Caki2 (cell line): Measurements from ENCODE around the gene AGXT. TPM values are rescaled to one million over a fixed set of nuclear protein-coding genes. Genes with fewer than 3 reads are reported as not detected.

Source experiments
- DNase-seq: peaks from one replicate; pipeline ENCODE4 v3.0.0-alpha.2; 2015; ENCODE audit warnings: low read depth
- in situ Hi-C: cut with HindIII; loops from 2 replicates; pipeline ENCODE4 v1.10.0; 2016; ENCODE audit warnings: low sequenced_read_pairs, low pct_unique_long_range_greater_than_20kb, mixed read lengths
- total RNA-seq: library from RNA; depleted of rRNA; stranded (reverse); fragments of >200 nt; shearing (Covaris generic); gene quantifications from 2 replicates; pipeline ENCODE4 v1.2.3, GENCODE V29; 2014; ENCODE audit warnings: low replicate concordance

The AGXT gene
- total RNA-seq, 1 experiment from 2014 or later = not detected

DNA sequence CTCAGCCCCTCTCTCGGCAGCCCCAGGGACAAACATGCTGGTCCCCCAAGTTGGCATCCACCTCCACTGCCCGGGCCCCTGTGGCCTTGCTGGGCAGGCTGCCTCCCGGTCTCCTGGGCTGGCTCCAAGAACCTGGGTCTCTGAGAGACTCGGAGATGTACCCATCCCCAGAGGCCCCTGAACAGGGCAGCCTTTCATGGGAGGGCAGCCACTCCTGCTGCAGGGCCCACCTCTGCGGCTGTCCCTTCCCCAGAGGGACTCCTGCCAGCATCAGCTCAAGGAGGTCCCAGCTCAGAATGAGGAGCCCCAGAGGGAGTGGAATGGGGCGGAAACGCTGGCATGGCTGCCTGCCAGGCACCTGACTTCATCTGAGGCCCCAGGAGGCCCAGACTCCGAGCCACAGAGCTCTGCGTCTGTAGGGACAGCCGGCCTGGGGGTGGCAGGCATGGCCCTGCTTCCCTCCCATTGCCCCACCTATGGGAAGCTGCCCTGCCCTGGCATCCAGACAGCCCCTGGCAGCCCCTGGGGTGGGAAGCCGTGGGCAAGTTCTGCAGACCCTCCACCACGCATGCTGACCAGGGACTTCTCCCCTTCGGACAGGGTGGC lies 36.7 kb downstream of the AGXT start:
- in situ Hi-C loops = no loop called here
- DNase-seq = no peak

DNA sequence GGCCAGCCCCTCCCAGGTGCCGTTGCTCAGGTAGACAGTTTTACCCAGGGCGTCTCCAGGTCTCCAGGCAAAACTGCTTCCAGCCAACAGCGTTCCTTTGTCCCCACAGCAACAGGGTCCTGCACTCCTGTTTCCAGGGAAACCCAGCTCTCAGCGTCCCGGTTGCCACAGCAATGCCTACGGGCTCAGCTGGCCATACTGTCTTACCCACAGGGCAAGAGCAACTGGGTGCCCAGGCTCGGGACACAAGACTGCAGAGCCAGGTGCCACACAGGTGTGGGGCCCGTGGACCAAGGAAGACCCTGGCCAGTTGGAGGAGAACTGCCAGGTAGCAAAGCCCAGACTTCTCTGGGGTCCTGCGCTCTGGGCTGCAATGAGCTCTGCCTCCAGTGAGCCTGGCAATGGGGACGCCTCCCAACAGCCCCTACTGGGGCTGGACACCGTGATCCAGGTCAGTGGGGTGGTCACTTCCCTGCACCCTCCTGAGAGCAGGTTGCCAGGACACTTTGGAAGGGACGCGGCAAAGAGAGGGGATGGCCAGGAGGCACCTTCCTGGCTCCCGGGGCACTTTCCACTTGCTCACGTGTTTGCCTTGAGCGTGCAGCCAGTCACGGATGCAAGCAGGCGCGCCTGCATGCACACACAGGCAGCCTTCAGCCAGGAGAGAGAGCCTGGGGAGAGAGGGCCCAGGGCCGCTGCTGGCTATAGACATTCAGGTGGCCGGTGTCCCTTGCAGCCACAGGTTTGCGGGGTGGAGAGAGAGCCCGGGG lies 37.7 kb downstream of the AGXT start, which contains the start of gene CROCC2:
TSS of gene CROCC2 (plus strand) at position 196 of the 770 bp plus-strand sequence. CDS start at position 374, 178 bp downstream.
- in situ Hi-C loops = no loop called here
- DNase-seq = no peak

DNA sequence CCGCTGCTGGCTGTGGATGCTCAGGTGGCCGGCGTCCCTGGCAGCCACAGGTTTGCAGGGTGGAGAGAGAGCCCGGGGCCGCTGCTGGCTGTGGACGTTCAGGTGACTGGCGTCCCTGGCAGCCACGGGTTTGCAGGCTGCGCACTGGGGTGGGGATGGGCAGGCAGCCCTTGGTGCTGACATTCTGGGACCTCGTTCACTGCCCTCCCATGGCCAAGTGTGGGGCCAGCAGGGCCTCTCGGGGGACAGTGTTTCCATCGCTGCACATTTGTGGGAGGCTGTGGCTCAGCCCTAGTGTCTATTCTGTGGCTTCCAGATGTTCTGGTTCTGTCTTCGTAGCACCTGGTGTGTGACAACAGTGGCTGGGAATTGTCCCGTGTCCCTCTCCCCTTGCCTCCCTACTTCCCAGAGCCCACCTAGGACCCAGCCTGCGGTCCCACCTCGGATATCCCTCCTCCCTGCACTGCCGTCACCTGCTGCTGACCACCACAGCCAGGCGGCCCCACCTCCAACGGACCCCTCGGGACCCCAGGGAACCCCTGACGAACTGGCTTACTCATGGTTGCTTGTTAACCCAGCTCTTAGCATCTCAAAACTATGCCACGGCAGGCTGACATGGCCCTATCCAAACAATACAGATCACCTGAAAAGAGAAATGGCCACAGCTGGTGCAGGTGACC lies 38.4 kb downstream of the AGXT start:
- DNase-seq = no peak
- in situ Hi-C loops = no loop called here

DNA sequence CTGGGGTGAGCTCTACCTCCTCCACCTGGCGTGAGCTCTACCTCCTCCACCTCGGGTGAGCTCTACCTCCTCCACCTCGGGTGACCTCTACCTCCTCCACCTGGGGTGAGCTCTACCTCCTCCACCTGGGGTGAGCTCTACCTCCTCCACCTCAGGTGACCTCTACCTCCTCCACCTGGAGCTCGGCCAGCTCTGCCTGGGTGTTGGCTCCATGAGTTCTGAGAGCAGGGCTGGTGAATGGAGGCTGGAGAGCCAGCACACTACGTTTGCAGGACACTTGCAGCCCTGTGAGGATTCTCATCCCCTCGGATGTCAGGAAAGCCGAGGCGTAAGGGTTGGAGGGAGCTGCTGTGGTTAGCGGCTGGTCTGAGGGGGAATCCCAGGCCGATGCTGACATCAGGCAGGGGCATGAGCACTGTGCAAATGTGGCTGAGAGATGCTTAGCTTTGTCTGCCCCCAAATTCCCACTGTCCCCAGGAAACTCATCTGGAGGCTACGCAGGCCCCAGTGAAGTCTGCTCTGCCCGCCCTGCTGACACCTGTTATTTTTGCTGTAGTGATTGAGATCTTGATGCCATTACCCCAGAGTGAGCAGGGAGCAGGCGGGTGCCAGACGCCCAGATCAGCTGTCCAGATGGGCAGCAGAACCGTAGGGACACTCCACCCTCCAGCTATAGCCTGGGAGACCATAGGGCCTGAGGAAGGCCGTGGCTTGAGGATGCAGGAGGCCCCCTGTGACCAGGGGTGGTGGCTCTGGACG lies 40.8 kb downstream of the AGXT start:
- no peak for DNase-seq
- in situ Hi-C loops = no loop called here

DNA sequence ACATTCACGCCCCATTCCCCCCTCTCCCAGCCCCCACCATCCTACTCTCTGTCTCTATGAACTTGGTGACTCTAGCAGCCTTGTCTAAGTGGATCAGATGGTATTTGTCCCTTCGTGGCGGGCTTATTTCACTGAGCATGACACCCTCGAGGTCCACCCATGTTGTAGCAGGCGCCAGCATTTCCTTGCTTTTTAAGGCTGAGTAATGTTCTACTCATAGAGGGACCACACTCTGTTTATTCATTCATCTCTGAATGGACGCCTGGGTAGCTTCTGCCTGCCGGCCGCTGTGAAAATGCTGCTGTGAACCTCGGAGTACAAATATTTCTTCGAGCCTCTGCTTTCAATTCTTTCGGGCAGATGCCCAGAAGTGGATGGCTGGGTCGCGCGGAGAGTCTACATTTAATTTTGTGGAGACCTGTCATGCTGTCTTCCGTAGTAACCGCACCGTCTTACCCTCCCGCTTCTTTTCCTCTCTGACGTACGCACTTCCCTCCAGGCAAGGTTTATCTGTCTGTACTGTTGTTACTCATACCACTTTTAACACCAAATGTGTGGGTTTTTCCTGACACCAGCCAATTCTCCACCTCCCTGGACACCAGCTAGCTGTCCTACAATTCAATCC lies 43.1 kb downstream of the AGXT start:
- in situ Hi-C loops = no loop called here
- DNase-seq = no peak

DNA sequence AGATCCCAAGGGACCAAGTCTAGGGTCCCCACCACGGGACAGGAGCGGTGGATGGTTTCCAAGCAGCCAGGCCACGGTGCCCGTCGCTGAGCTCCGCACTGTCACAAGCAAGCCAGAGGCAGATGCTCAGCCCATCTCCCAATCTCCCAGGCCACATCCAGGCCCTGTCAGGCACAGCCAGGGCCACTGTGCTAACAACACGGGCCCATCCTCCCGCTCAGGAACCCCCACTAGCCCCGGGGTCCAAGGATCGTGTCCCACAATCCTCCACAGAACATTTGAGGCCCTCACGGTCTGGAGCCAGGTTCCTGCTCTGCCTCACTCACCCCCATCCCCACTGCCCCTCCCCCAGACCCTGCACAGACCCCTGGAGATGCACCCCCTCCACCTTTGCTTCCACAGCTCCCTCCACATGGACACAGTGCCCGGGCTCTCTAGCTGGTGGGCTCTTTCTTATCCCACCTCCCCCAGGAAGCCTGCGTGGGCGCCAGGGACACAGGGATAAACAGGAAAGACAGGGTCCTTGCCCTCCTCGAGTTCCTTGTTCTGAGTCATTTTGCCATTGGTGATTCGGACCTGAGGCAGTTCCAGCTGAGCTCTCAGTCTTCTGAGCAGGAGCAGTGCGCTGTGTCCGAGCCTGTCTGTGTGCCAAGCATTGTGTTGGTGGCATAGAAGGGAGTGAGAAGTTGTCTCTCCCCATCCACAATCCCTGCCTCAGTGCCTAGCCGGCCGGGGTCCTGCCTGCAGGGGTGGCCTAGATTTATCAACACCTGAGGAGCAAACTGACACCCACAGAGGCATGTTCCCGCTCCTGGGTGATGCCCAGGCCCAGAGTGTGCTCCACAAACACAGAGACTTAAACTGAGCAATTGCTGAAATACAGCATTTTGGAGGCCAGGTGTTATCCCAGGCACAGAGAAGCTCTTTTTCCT lies 44.5 kb downstream of the AGXT start:
- in situ Hi-C loops = no loop called here

DNA sequence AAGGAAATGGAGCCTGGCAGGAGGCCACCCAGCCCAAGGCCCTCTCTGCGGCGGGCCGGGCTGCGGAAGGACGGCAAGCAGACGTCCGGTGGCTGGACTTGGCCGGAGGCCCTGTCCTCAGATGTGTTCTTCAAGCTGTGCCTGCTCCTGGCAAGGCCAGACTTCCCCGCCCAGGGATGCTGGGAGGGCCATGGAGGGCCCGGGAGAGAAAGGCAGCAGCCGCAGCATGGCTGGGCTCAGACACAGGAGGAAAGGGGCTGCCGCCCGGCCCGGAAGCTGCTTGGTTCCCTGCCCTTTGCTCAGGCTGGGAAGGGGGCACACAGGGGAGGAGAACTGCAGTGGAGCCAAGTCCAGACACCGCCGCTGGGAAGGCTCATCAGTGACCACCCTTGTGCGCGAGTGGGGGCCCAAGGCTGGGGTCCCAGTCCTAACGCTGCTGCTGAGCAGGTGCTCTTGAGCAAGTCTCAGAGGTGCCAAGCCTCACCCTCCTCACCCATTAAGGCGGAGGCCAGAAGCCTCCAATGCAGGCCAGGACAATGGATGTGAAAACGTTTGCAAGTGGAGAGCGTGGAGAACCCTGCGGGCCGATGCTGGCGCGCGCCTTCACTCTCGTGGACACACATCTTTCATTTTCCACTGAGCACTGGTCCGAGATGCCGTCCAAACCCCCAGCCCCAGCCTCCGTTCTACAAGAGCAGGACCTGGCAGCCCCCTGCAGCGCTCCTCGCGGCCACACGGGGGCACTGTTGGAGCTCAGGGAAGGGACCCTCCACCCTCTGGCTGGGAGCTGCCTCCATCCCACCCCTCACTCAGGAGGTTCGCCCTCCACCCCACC lies 45.4 kb downstream of the AGXT start:
- in situ Hi-C loops = no loop called here
- DNase-seq = no peak

More for the DNA sequence above, 44.5 kb downstream of the AGXT start:
- no peak for DNase-seq

DNA sequence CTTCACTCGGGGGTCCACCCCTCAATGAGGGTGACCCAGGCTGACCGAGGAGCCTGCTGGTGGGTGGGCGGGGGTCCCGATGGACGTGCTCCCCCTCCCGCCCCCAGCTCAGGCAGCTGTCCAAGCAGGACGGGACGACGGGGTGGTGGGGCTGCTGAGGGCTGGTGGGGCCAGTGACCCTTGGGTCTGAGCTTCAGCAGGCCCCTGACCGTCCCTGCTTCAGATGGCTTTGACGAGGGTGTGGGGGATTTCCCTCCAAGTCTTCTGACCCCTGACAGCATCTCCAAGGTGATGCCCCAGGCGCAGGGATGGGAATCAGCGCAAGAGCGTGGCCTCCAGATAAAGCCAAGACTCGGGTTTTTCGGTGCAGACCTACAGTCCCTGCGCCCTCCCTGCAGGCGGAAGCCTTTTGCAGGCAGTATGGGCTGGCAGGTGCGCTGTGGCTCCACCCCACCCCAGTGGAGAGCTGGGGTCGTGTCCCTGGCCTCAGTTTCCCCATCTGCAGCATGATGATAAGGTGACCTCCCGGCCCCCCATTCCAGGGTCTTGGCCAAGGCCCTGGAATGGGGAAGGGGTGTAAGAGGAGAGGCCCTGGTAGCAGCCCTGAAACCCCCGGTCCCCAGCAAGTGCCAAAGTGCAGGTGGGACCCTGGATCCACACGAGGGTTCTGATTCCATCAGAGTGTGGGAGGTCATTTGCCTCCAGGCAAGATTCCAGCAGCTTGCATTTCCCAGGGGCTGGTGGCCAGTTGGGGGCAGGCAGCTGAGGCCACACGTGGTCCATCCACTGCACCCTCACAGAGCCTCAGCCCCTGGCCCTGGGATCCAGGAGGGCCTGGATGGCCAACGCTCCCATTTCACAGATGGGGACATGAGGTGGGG lies 46.3 kb downstream of the AGXT start:
- no peak for DNase-seq
- in situ Hi-C loops = no loop called here

DNA sequence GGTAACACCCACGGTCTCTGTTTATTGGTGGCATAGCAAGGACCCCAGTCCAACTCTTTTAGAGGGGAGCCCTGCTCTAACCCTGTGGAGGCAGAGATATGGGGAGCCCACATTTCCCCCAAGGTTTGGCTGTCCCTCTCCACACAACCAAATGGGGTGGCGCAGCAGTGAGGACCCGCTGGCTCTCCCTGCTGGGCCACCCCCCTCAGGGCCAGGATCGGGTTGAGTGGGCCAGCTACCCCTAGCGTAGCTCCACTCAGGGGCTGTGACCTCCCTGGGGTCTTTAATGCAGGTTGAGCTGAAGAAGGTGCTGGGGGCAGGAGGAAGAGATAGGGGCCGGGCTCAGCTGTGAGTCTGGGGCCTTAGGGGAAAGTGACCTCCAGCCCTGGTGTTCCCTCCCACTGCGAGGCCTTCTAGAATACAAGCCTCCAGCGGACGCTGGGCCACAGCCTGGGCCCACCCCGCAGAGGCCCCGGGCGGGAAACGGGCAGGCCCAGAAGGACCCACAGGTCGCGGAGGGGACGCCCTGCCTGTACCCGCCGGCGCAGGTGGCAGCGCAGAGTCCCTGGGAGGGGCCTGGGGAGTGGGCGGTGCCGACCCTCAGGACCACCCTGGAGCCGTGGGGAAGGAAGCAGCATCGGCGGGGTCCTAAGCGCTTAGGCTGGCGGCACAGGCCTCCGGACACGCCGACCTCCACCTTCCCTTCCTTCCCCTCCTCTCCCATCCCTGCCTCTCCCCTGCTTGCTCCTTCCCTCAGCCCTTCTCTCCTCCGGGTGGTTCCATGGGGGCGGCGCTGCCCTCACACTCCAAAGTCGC lies 47.1 kb downstream of the AGXT start:
- no peak for DNase-seq
- in situ Hi-C loops = no loop called here

DNA sequence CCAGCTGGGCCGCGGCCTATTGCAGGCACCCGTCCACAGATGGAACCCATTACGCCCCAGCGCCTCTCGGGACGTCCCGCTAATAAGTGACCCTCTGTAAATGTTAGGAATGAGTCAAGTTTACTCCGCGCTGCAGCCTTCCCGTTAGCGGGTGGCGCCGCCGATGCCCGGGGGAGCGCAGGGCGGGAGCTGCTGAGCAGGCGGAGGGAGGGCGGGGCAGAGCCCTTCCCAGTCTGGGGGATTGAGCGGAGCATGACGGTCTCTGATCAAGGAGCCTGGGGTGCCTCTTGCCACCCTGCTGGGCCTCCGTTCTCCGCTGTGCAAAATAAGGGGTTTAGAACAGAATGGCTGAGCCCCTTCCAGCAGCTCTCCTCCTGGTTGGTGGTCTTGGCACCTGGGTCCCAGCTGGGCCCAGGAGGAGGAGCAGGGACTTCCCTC lies 48.0 kb downstream of the AGXT start:
- DNase-seq = no peak

DNA sequence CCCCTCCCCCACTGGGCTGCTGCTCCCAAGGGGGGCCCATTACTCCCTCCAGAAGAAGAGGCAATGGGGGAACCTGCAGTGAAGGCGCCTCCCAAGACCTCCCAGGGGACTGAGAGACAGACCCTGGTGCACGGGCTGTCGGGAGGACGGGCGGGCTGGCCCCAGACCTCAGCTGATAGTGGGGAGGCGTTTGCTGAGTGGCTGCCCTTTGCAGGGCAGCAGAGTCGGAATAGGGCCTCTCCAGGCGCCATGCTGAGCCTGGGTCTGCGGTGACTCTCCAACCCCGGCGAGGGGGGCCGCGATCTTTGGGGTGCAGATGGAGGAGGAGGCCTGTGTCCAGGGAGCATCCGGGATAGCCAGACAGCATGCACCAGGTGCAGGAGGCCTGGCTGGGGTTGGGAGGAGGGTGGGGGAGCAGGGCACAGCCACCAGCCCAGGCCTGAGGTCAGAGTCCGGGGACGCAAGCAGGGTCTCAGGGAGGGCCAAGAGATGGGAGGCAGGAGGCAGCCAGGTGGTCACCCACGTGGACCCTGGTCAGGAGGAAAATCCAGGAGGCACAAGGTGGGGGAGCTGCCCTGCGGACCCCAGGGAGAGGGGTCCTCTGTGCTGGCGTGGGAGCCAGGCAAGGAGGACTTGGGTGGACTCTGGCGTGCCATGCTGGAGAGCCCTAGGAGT lies 48.5 kb downstream of the AGXT start:
- in situ Hi-C loops = no loop called here
- DNase-seq = no peak

More for the DNA sequence above, 48.0 kb downstream of the AGXT start:
- in situ Hi-C loops = no loop called here

DNA sequence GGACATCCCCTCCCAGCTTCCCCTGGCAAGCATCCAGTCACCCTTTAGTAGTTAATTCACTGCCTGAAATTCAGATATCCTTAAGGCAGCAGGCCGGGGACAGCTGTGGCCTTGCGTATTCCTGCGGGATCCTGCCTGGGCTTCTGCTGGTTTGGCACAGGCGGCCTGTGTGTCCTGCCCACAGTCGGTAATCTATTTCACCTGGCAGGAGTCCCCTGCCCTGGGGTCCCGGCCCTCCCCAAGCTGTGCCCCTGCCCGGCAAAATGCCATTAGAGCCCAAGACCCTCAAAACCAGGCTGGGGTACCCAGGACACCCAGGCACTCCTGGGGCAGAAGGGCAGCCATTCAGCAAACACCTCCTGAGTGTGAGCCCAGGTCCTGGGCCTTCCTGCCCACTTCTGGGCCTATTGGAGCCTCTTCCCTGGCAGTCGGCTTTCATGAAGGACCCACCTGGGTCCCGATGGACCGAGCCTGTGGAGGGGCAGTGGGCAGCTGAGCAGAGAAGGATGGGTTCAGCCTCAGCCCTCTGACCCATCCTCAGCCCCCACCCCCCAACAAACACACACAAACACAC lies 49.1 kb downstream of the AGXT start:
- DNase-seq = no peak
- in situ Hi-C loops = no loop called here

DNA sequence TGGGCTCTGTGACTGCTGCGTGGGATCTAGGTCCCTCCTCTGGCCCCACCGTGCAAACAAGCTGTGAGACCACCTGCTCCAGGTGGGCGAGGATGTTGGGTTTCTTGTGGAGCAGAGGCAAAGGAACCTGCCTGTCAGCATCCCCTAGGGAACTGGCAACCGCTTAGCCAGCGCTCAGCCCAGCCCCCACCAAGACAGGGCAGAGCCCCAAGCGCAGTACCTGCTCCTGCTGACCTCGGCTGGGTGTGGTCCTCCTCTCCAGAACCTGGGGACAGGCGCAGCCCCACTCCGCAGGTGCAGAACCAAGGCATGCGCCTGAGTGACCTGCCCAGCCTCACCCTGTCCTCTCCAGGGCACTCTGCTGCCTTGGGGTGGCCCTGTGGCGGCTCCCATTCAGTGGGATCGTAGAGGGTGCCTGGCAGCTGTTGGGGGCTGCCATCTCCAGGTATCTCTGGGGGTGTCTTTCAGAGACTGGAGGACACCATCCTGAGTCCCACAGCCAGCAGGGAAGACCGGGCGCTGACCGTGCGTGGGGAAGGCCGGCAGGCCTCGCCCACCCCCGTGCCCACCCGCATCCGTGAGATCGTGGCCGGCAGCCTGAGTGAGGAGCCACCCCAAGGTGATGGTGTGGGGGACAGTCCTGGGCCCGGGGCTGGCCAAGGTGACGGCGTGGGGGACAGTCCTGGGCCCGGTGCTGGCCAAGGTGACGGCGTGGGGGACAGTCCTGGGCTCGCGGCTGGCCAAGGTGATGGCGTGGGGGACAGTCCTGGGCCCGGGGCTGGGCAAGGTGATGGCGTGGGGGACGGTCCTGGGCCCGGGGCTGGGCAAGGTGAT lies 49.9 kb downstream of the AGXT start:
- in situ Hi-C loops = no loop called here
- DNase-seq = no peak
